ACHN (cell line): ENCODE measurements around the gene PACC1.
A peak's percentile ranks its signal among the peaks of the same experiment; 100 is the strongest.
"Not testable (repeated sequence)": the region's sequence is repeated elsewhere in the genome, so short reads cannot be mapped to it uniquely, and the experiment has no call there.

ENCODE experiments used
- DNase-seq: peaks from one replicate; pipeline ENCODE4 v3.0.0-alpha.2; 2015
- in situ Hi-C: cut with HindIII; loops from 2 replicates; pipeline ENCODE4 v1.10.0; 2017; ENCODE audit warnings: low sequenced_read_pairs, low pct_ligation_motif_present, low pct_unique_long_range_greater_than_20kb

PACC1 gene

DNA sequence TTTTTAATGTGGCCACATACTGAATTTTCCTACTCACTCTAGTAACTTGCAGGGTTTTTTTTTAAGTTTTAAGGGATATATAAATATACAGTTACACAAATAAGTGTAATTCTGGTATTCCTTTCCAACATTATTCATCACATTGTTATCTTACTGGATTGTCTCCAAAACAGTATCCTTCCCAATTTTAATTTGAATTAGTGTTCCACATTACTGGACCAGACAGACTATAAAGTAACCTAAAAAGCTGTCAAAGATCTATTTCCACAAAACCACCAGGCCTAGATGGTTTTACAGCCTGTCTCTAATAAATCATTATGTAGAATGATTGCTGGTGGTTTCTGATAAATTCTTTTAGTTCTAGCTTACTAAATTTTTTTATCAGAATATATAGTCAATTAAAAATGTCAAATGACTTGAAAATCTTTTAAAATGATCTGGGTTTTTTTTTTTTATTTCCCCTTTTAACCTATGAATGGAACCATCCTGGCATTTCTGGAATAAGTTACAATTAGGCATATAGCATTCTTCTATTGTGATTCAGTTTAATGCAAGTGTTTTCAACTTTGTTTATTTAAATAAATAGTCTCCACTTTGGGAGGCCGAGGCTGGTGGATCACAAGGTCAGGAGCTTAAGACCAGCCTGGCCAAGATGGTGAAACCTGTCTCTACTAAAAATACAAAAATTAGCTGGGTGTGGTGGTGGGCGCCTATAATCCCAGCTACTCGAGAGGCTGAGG lies 59.3 kb downstream of the PACC1 start:
- in situ Hi-C loops = no loop called here
- no peak for DNase-seq

DNA sequence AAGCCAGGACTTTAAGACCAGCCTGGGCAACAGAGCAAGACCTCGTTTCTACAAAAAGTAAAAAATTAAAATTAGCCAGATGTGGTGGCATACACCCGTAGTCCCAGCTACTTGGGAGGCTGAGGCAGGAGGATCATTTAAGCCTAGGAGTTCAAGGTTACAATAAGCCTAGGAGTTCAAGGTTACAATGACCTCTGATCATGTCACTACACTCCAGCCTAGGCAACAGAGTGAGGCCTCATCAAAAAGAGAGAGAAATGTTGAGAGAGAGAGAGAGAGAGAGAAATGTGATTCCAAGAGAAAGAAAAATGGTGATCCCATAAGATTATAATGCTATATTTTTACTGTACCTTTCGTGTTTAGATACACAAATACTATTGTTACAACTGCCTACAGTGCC lies 60.2 kb downstream of the PACC1 start:
- no peak for DNase-seq
- in situ Hi-C loops = no loop called here

DNA sequence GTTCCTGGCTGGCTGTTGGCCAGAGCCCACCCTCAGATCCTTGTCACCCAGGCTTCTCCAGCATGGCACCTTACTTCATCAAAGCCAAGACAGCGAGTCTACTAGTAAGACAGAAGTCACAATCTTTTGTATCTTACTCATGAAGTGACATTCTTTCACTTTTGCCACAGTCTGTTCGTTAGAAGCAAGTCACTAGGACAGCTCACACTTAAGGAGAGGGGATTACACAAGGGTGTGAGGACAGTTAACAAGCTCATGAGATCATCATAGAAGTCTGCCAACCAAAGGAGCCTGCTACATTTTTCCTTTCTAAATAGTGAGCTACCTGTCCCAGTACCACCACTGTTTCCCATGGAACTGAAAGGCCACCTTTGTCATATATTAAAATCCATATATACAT lies 61.5 kb downstream of the PACC1 start:
- no peak for DNase-seq
- in situ Hi-C loops = no loop called here

DNA sequence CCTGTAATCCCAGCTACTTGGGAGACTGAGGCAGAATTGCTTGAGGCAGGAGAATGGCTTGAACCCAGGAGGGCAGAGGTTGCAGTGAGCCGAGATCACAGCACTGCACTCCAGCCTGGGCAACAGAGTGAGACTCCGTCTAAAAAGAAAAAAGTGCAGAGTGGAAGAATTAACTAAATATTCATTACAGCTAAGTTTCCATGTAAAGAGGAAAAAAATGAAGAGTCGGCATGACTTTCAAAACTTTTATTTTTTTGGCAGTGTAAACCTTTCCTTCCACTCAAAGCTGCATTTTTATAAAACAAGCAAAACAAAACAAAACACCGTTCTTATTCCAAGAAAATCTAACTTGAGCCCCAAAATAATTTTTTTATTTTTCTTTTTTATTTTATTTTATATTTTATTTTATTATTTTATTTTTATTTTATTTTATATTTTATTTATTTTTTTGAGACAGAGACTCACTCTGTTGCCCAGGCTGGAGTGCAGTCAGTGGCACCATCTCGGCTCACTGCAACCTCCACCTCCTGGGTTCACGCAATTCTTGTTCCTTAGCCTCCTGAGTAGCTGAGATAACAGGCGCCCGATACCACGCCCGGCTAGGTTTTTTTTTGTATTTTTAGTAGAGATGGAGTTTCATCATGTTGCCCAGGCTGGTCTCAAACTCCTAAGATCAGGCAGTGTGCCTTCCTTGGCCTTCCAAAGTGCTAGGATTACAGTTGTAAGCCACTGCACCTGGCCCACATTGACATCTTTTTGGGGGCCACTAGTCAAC lies 62.9 kb downstream of the PACC1 start:
- in situ Hi-C loops = no loop called here
- DNase-seq = no peak

DNA sequence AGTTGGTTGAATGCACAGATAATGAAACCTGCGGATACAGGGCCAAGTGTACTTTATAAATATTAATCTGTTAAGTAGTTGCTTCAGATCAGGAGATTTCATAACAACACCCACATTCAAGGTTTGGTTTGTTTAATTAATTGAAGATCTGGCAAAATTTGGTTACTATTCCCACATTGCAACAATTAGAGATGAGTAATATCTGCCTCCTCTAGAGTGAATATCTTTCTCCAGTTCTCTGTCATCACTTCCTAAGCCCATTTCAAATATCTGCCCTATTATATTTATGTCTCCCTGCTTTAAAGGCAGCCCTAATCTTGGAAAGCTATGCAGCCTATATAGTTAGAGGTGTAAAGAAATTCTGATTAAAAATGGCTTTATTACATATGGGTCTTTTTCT lies 68.1 kb downstream of the PACC1 start:
- in situ Hi-C loops = no loop called here
- no peak for DNase-seq

DNA sequence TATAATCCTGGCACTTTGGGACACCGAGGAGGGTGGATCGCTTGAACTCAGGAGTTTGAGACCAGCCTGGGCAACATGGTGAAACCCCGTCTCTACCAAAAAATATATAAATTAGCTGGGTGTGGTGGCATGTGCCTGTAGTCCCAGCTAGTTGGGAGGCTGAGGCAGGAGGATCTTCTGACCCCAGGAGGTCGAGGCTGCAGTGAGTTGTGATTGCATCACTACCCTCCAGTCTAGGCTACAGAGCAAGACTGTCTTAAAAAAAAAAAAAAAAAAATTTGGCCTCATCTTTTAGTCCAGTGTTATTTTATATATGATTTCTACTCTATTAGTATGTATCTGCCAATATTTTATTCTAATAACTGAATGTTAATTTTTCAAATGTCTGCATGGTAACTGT lies 69.8 kb downstream of the PACC1 start:
- no peak for DNase-seq
- in situ Hi-C loops = no loop called here

DNA sequence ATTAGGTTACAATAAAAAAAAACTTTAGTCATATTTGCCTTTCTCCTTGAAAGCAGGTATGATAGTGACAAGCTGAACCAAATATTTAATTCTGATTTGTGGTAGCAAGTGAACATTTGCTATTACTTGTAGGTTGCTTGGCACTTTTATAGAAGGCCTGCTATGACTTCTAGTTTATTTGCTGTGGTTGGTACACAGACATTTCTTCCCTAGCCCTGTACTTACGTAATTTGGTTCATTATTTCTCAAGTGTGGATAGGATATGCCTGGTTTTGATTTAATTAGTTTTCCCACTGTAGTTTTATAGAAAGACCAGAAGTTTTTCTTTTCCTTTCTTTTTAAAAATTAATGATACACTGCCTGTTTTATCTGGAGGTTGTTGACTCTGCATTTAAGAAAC lies 73.6 kb downstream of the PACC1 start:
- in situ Hi-C loops = no loop called here
- DNase-seq = no peak

DNA sequence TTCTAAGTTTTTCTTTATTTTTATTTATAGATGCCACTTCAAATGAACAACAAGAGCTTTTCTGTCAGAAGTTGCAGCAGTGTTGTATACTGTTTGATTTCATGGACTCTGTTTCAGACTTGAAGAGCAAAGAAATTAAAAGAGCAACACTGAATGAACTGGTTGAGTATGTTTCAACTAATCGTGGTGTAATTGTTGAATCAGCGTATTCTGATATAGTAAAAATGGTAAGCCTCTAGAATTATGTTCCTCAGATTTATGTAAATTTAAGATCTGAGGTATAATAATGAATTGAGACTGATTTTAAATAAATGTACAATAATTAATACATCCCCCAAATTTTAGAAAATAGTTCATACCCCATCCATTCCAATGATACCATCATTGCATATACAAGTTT lies 85.6 kb downstream of the PACC1 start:
- in situ Hi-C loops = no loop called here
- no peak for DNase-seq

DNA sequence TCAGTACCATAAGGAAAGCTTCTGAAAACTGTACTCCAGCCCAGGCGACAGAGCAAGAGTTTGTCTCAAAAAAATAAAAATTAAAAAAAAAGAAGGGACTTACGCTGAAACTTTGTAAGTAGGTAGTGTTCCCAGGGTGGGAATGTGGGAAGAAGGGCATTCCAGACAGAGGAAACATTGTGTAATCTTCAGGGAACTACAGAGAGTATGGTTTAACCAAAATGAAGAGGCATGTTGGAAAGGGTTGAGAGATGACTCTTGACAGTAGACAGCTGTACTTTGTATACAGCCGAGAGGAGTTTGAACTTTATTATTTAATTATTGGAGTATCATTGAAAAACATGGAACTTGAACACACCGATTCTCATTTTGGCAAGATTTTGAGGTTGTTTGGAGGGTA lies 86.4 kb downstream of the PACC1 start:
- in situ Hi-C loops = no loop called here
- no peak for DNase-seq

DNA sequence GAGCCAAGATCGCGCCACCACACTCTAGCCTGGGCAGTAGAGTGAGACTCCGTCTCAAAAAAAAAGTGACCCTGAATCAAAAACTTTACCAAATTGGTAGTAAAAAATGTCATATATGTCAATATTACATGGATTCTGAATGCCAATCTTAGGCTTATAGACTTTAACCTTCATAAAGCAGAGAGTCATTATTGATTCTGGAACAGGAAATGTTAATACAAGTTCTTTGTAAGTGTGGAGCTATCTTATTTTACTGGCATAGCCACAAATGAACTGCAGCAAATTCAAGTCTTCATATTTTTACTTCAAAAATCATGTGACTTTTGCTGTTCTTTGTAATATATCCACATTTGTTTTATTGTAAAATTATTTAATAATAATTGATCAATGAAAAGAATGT lies 88.1 kb downstream of the PACC1 start:
- in situ Hi-C loops = no loop called here
- no peak for DNase-seq

DNA sequence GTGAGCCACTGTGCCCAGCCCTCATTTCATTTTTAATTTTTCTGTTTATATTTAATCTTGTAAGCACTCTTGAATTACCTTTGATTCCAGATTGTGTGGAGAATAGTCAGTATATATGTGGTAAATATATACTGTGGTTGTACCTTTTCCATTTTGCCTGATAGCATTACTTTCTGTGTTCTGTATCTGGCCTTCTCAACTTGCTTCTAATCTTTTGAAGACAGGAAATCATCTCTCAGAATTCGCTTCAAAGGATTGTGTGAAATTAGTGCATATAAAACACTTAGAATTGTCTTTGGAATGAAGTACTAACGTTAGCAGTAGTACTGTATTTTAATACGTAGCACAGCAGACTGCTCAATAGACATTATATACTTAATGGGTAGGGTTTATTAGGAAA lies 91.6 kb downstream of the PACC1 start:
- no peak for DNase-seq
- in situ Hi-C loops = no loop called here

DNA sequence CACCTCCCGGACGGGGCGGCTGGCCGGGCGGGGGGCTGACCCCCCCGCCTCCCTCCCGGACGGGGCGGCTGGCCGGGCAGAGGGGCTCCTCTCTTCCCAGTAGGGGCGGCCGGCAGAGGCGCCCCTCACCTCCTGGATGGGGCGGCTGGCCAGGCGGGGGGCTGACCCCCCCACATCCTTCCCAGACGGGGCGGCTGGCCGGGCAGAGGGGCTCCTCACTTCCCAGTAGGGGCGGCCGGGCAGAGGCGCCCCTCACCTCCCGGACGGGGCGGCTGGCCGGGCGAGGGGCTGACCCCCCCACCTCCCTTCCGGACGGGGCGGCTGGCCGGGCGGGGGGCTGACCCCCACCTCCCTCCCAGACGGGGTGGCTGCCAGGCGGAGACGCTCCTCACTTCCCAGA lies 93.7 kb downstream of the PACC1 start:
- in situ Hi-C loops, DNase-seq: not testable (repeated sequence)

DNA sequence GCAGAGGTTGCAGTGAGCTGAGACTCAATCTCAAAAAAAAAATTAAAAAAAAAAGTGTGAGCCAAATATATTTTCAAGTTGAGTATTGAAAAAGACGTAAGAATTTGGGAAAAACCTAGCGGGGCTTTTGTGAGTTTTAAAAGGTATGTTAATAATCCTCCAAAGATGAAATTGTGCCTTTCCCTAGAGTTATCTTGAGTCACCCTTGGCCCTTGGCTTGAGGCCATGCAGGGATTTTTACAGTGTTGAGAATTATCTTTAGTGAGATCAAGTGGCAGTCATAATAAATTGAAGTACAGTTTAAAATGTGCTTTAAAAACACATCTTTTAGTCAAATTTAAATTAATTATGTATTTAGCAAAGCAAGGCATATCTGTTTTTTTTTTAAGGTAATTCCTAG lies 96.8 kb downstream of the PACC1 start:
- DNase-seq = no peak
- in situ Hi-C loops = no loop called here

DNA sequence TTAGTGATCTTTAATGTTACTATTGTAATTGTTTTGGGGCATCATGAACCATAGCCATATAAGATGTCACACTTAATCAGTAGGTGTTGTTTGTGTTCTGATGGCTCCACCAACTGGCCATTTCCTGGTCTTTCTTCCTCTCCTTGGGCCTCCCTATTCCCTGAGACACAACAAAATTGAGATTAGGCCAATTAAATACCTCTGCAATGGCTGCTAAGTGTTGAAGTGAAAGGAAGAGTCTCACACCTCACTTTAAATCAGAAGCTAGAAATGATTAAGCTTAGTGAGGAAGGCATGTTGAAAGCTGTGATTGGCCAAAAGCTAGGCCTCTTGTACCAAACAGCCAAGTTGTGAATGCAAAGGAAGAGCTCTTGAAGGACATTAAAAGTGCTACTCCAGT lies 98.8 kb downstream of the PACC1 start:
- DNase-seq = peak; percentile 46
- in situ Hi-C loops = no loop called here

DNA sequence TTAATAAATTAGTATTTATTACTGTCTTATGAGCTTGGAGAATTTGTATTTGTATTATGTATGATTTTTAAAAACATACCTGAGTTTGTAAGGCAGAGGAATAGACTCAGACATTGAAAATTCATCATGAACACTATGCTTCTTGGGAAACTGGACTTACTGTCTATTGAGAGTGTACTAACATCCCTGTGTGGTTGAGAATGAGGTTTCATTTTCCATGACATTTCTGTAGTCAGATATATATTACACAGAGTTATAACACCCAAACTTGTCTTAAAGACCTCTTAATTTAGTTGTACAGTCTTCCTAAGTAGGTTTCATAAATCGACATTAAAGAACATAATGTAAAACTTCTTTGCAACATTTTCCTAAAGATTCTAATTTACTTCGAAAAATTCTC lies 99.5 kb downstream of the PACC1 start:
- DNase-seq = no peak
- in situ Hi-C loops = no loop called here
